GM12864 (cell line): ENCODE data around the gene LRRC4C.

Experiments used
- DNase-seq: peaks from one replicate; pipeline ENCODE4 v3.0.0-alpha.2; 2011; ENCODE audit warnings: low read depth
- H3K4me3 ChIP-seq: 2 replicates; pipeline ENCODE4 v1.5.1; 2011; ENCODE audit warnings: mild to moderate bottlenecking, low read depth, low read length, control low read depth
- CTCF ChIP-seq: IDR thresholded peaks from 2 replicates; pipeline ENCODE4 v1.5.1; 2011; ENCODE audit warnings: low read depth, mild to moderate bottlenecking, moderate library complexity, low read length, control low read depth, inconsistent platforms; ENCODE audit errors: missing control alignments

LRRC4C gene

GRCh38 chr11:40370821-40371616, 1088.4 kb downstream of the LRRC4C start:
- DNase-seq = no peak
- TF ChIP-seq CTCF = no peak
- H3K4me3 ChIP-seq = no peak overlapping the region

- no peak for TF ChIP-seq CTCF
- no peak for DNase-seq
- H3K4me3 ChIP-seq = no peak overlapping the region
These were observed 1099.2 kb downstream of the LRRC4C start for GRCh38 chr11:40360206-40360798.

GRCh38 chr11:40354121-40354520, 1105.3 kb downstream of the LRRC4C start:
- TF ChIP-seq CTCF = no peak
- no peak for DNase-seq
- H3K4me3 ChIP-seq = no peak overlapping the region

GRCh38 chr11:40340911-40341310, 1118.5 kb downstream of the LRRC4C start:
- no peak for TF ChIP-seq CTCF
- no peak overlapping the region for H3K4me3 ChIP-seq
- DNase-seq = no peak

- DNase-seq = no peak
- no peak for TF ChIP-seq CTCF
- no peak overlapping the region for H3K4me3 ChIP-seq
These were observed 1120.7 kb downstream of the LRRC4C start for GRCh38 chr11:40338739-40339138.

GRCh38 chr11:40338062-40338461, 1121.4 kb downstream of the LRRC4C start:
- DNase-seq = no peak
- no peak for TF ChIP-seq CTCF
- H3K4me3 ChIP-seq = no peak overlapping the region

- TF ChIP-seq CTCF = no peak
- no peak for DNase-seq
- H3K4me3 ChIP-seq = no peak overlapping the region
These were observed 1122.3 kb downstream of the LRRC4C start for GRCh38 chr11:40337118-40337517.
